ENCODE measurements around the gene TMED1. TPM values are rescaled to one million over a fixed set of nuclear protein-coding genes. Genes with fewer than 3 reads are reported as not detected.

TMED1 gene
- total and polyA plus RNA-seq, 2 of the 13 experiments (the other 11 are each of a cell fraction or from before 2014, with no cell fraction given): 48.3 to 51.8 TPM

GRCh38 chr19:10835754-10836478 lies at the start of gene TMED1 (continued):
- TF ChIP-seq ZBTB44 (CRISPR knock-in tag; IDR thresholded peaks at IDR 0.05): no peak
- no peak for TF ChIP-seq NFIC (IDR thresholded peaks at IDR 0.05; ENCODE audit: low read length)
- no peak for TF ChIP-seq HNRNPUL1 (IDR thresholded peaks at IDR 0.05; ENCODE audit: low read depth, low read length)
- no peak for TF ChIP-seq MATR3 (CRISPR knock-in tag; IDR thresholded peaks at IDR 0.05)
- no peak; the same call in 1 of the 2 replicates for TF ChIP-seq PITX1 (CRISPR knock-in tag; IDR thresholded peaks at IDR 0.05)
- no peak for TF ChIP-seq AHDC1 (CRISPR knock-in tag; IDR thresholded peaks at IDR 0.05; ENCODE audit: borderline replicate concordance)
- TF ChIP-seq ZSCAN12 (CRISPR knock-in tag; IDR thresholded peaks at IDR 0.05): no peak
- TF ChIP-seq ZKSCAN1 (IDR thresholded peaks at IDR 0.05; ENCODE audit: low read length): no peak
- peak; percentile 32; the same call in 1 of the 2 replicates for TF ChIP-seq ESRRA (CRISPR knock-in tag; IDR thresholded peaks at IDR 0.05; ENCODE audit: low read depth)
- peak; percentile 78; the same call in 1 of the 2 replicates for TF ChIP-seq ZBTB8A (CRISPR knock-in tag; IDR thresholded peaks at IDR 0.05; ENCODE audit: borderline replicate concordance, low read depth)
- no peak for TF ChIP-seq ZNF781 (CRISPR knock-in tag; IDR thresholded peaks at IDR 0.05; ENCODE audit: borderline replicate concordance, not compliant biosample characterization)
- TF ChIP-seq SNAPC4 (CRISPR knock-in tag; IDR thresholded peaks at IDR 0.05): peak; percentile 26; the same call in 1 of the 2 replicates
- TF ChIP-seq SIX4 (CRISPR knock-in tag; IDR thresholded peaks at IDR 0.05): no peak
- TF ChIP-seq HOXD1 (CRISPR knock-in tag; IDR thresholded peaks at IDR 0.05): 0 out of 2 replicates have a peak, but pooled peaks have one; percentile 39
- 0 out of 2 replicates have a peak, but pooled peaks have one; percentile 1 for TF ChIP-seq ZNF784 (CRISPR knock-in tag; IDR thresholded peaks at IDR 0.05; ENCODE audit: borderline replicate concordance)
- no peak for TF ChIP-seq RBM22 (optimal IDR thresholded peaks at IDR 0.05; ENCODE audit: low read length)
